H1 (cell line): ENCODE data around the gene DKK2.

Experiments
- CTCF ChIP-seq, 3 experiments: IDR thresholded peaks; 1 replicate in 2 of 3; 2 replicates in 1 of 3; pipeline versions ENCODE4 v1.5.1 to v1.6.1; 2011; ENCODE audit warnings: low read length in 3 of 3, mild to moderate bottlenecking in 3 of 3, inconsistent platforms in 2 of 3, low read depth in 1 of 3, moderate library complexity in 1 of 3; ENCODE audit not compliant: insufficient read depth in 1 of 3; ENCODE audit errors: control extremely low read depth in 1 of 3
- HDAC2 ChIP-seq, 2 experiments: fragments of 300-600 bp in 1 of 2; sonication (generic) in 1 of 2; IDR thresholded peaks; 2 replicates each; pipeline ENCODE4 v1.6.1; 2011 to 2012; ENCODE audit warnings: low read depth in 2 of 2, low read length in 2 of 2, mild to moderate bottlenecking in 2 of 2, moderate library complexity in 2 of 2, borderline replicate concordance in 1 of 2, inconsistent platforms in 1 of 2
- TEAD4 ChIP-seq: IDR thresholded peaks from 2 replicates; pipeline ENCODE4 v1.6.1; 2012; ENCODE audit warnings: low read depth, low read length, inconsistent platforms, mixed read lengths

GRCh38 chr4:106982711-106983211 is 53.4 kb downstream of the DKK2 start:
- no peak for TF ChIP-seq HDAC2 (IDR thresholded peaks at IDR 0.05; ENCODE audit: borderline replicate concordance in 1 of 2, low read depth in 2 of 2, low read length in 2 of 2)
- no peak for TF ChIP-seq CTCF (IDR thresholded peaks at IDR 0.05; ENCODE audit: control extremely low read depth in 1 of 3, insufficient read depth in 1 of 3, low read depth in 1 of 3, low read length in 3 of 3)
- TF ChIP-seq TEAD4 = no peak
